Right renal cortex interstitium (tissue), 3 donors: ENCODE measurements around the gene TUBGCP2. TPM values are rescaled to one million over a fixed set of nuclear protein-coding genes. Genes with fewer than 3 reads are reported as not detected.
"Not testable (repeated sequence)": the region's sequence is repeated elsewhere in the genome, so short reads cannot be mapped to it uniquely, and the experiment has no call there.

ENCODE experiments used
- DNase-seq, 3 donors: peaks; one replicate each; pipeline ENCODE4 v3.0.0-alpha.2; 2013; ENCODE audit warnings: low read depth in 3 of 3, low spot score in 2 of 3
- polyA plus RNA-seq, 3 donors: library from polyadenylated mRNA; unstranded; fragments of 120-200 nt; gene quantifications; one replicate each; pipeline ENCODE4 v1.2.1, GENCODE V29; 2013; ENCODE audit not compliant: insufficient read length in 3 of 3

Gene TUBGCP2
- polyA plus RNA-seq, 3 donors: 53.6 to 60.4 (median 56.3) TPM

DNA sequence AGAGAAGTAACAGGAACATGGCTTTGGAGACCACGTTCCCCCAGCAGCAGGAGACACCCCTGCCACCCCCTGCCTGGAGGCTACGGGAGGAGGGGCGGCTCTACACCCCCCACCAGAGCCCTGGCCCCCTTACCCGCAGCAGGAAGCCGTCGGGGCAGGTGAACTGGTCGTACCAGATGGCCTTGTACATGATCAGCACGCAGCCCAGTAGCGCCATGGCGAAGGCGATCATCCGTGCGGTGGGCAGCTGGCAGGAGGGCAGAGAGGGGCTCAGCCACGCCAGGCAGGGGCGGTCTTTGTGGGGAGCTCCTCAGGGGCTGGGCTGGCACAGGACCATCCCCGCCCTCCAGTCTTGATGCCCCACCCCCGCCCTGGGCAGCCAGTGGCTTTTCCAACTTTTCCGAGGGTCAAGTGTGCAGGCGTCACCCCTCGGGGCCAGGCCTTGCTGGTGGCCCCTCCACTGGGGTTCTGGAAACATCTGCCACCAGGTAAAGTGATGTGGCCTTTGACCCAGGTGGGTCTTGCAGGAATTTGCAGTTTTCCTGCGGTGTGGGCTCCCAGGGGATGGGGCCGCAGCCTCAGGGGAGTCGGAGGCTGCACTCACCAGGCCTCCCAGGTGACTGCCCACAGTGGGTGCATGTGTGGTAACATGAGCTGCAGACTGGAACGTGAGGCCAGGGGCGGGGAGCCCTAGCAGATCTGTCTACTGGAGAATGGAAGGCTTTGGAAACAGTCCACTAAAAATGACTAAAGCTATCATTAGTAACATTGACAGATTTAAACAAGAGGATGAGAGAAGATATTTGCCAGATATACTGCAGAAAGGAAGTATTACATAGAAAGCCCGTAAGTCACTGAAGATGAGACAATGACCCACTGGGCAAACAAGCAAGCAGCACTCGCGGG is 18.3 kb upstream of the TUBGCP2 start:
- no peak for DNase-seq

DNA sequence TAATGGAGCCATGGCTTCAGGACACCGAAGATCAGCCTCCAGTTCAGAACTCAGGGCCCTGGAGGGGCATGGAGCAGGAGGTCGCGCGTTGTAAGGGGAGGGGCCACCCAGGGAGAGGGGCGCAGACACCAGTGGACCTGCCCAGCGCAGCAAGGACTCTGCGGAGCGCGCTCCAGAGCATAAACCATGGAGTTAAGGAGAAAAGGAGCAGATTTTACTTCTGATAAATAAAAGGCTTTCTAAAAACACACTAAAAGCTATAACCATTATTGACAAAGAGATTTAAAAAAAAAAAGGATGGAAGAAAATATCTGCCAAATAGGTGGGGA is 17.5 kb upstream of the TUBGCP2 start:
- no peak for DNase-seq

DNA sequence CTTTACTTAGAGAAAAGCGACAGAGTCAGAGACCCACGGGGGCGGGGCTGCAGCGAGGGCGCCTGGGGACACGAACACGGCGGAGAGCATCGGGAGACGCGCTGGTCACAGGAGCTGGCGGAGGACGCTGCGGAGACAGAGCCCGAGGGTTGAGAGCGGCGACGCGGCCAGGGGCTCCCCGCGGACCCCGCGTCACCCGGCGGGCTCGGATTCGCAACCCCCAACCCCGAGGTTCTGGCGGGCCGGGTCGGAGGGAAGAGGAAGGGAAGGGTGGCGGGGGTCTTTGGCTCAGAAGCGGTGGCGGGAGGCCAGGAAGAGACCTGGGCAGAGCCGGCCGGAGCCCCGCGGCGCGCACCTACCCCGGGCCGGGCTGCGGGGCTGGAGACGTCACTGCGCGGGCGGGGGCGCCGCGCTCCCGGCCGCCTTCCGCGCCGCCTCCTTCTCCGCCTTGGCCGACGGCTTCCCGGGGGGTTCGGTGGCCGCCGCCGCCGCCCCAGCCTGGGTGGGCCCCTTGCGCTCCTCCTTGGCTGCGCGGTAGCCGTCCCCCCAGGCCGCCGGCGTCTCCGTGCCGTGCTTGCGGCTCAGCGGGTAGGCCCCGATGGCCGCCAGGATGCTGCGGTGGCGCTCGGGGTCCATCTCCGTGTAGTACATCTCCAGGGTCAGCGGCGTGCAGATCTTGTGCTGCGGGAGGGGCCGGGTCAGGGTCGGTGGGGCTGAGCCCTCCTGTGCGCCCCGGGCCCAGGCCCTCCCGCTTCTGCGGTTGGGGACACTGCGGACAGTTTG is 17.0 kb upstream of the TUBGCP2 start:
- DNase-seq: no peak

DNA sequence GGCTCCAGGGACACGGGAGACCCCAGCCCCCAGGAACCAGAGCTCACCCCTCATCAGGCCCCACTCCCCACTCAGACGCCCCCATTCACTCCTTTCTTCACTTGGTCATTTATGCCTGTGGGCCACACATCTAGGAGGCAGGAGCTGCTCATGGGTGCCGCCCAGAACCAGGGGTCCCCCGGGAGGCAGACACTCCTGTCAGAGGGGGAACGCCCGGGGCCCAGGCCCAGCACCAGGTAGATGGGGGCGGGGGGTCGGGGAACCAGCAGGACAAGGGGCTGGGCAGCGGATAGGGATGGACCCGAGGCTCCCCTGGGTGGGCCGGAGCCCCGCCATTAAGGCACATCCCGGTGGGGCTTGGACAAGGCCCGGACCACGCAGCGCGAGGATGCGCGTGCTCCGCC is 16.2 kb upstream of the TUBGCP2 start:
- DNase-seq: no peak

DNA sequence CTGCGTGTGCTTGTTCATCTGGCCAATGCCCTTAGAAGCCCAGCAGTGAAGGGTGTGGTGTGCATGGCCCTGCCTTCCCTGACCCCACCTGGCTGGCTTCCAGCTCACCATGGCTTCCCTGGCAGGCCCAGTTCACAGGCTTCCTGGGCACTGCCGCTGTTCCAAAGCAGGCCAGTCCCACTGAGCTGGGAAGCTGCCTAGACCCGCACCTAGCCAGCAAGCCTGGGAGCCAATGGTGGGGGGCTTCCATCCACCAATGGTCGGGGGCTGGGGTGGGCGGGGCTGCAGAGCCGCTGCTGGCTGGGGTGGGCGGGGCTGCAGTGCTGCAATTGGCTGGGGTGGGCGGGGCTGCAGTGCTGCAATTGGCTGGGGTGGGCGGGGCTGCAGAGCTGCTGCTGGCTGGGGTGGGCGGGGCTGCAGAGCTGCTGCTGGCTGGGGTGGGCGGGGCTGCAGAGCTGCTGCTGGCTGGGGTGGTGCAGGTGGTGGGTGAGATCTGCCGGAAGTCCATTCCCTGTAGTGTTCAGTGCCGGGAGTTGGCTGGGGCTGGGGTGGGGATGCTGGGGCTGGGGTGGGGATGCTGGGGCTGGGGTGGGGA is 15.6 kb upstream of the TUBGCP2 start:
- DNase-seq: no peak

GRCh38 chr10:133322064-133322709 is 13.5 kb upstream of the TUBGCP2 start:
- not testable (repeated sequence) for DNase-seq

DNA sequence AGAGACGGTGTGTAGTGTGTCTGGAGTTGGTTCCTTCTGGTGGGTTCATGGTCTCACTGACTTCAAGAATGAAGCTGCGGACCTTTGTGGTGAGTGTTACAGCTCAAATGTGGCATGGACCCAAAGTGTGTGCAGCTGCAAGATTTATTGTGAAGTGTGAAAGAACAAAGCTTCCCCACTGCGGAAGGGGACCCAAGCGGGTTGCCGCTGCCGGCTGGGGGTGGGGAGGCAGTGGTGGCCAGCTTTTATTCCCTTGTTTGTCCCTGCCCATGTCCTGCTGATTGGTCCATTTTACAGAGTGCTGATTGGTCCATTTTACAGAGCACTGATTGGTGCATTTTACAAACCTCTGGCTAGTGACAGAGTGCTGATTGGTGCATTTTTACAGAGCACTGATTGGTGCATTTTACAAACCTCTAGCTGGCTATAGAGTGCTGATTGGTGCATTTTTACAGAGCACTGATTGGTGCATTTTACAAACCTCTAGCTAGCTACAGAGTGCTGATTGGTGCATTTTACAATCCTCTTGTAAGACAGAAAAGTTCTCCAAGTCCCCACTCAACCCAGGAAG is 12.3 kb upstream of the TUBGCP2 start:
- not testable (repeated sequence) for DNase-seq

- DNase-seq: no peak
Measured at GRCh38 chr10:133318494-133319127, 9.9 kb upstream of the TUBGCP2 start.

GRCh38 chr10:133316732-133317131 is 8.1 kb upstream of the TUBGCP2 start:
- DNase-seq: no peak

GRCh38 chr10:133316266-133316665 is 7.6 kb upstream of the TUBGCP2 start:
- DNase-seq: no peak

DNA sequence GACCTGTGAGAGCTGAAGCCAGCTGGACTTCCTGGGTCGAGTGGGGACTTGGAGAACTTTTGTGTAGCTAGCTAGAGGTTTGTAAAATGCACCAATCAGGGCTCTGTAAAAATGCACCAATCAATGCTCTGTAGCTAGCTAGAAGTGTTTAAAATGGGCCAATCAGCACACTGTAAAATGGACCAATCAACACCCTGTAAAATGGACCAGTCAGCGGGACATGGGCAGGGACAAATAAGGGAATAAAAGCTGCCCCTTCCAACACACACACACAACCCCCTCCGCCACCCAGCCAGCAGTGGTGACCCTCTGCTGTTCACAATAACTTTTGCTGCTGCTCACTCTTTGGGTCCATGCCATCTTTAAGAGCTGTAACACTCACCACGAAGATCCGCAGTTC is 7.2 kb upstream of the TUBGCP2 start:
- DNase-seq: no peak

- DNase-seq: no peak
Measured at GRCh38 chr10:133314911-133315310, 6.2 kb upstream of the TUBGCP2 start.

DNA sequence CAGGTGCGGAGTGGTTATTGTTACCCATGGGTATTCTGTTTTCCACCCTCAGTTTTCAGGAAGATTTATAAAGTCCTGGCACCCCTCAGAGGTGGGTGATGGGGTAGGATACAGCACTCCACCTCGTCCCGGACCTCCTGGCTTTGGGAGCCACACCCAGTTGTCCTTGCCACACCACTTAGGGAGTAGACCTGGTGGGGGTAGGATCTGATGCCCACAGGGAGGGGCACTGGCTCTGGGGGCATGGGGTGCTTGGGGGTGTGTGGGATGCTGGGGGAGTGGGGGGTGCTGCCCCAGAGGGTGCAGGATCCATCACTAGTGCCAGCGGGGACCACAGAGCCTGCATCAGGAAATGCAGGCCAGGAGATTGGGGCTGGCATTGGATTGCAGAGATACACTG is 4.5 kb upstream of the TUBGCP2 start:
- no peak for DNase-seq

- DNase-seq: no peak
Measured at GRCh38 chr10:133312769-133313145, 4.1 kb upstream of the TUBGCP2 start.

DNA sequence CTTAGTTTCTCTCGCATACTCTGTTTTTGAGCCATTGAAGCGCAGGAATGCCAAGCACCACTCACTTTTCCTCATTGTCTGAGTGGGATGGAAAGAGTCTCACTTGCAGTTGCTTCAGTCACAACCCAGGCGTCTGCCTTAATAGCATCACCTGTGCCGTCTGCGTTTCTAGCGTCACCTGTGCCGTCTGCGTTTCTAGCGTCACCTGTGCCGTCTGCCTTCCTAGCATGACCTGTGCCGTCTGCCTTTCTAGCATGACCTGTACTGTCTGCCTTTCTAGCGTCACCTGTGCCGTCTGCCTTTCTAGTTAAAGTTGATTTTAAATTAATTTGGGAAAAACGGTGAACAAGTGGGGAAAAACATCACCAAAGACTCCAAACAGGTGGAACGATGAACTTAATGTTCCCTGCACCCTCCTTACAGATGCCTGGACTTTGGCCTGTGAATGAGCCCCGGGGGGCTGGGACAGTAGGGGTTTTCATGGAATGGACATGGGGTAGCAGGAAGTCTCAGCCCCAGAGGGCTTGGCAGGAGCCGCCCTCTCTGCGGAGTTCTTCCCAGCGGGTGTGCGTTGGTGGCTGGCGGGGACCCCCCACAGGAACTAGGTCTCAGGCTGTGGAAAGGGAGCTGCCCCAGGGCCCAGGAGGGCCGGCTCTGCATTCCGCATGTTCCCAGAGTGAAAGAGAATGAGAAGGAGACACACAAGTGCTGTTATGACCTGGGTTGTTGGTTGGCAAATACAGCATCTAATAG is 3.5 kb upstream of the TUBGCP2 start:
- no peak for DNase-seq

GRCh38 chr10:133311570-133311969 is 2.9 kb upstream of the TUBGCP2 start:
- no peak for DNase-seq

- DNase-seq: no peak
Measured at GRCh38 chr10:133310789-133311188, 2.1 kb upstream of the TUBGCP2 start.

GRCh38 chr10:133310399-133310755 is 1.7 kb upstream of the TUBGCP2 start:
- DNase-seq: no peak

GRCh38 chr10:133309720-133310398 is 1.2 kb upstream of the TUBGCP2 start:
- DNase-seq: no peak
